Stromal cell of bone marrow (primary cell): ENCODE data around the gene TCEANC2.
"Not testable (repeated sequence)": the region's sequence is repeated elsewhere in the genome, so short reads cannot be mapped to it uniquely, and the experiment has no call there.

Experiments used
- DNase-seq: peaks from one replicate; pipeline ENCODE4 v3.0.0-alpha.2; 2012; ENCODE audit warnings: low read depth

TCEANC2 gene

GRCh38 chr1:54052934-54053744 lies at the start of gene TCEANC2, which contains the start of gene TMEM59:
Gene TCEANC2, plus strand, starts transcription at chr1:54053608. Its CDS starts 815 bp downstream, at chr1:54054423.
Gene TMEM59, minus strand, starts transcription at chr1:54053204. Its CDS starts 16 bp downstream, at chr1:54053188.
- peak; percentile 99 for DNase-seq

GRCh38 chr1:54003750-54004480 lies 49.5 kb upstream of the TCEANC2 start:
- DNase-seq, result not testable (repeated sequence)

- no peak for DNase-seq
Observed at GRCh38 chr1:54004481-54005049, 48.8 kb upstream of the TCEANC2 start.

GRCh38 chr1:54006508-54006907 lies 46.9 kb upstream of the TCEANC2 start:
- no peak for DNase-seq

- no peak for DNase-seq
Observed at GRCh38 chr1:54007613-54008012, 45.8 kb upstream of the TCEANC2 start.

- DNase-seq, result no peak
Observed at GRCh38 chr1:54008876-54009275, 44.5 kb upstream of the TCEANC2 start.

GRCh38 chr1:54009406-54009805 lies 44.0 kb upstream of the TCEANC2 start:
- no peak for DNase-seq

- no peak for DNase-seq
Observed at GRCh38 chr1:54010415-54011117, 42.8 kb upstream of the TCEANC2 start.

GRCh38 chr1:54011316-54012007 lies 41.9 kb upstream of the TCEANC2 start:
- no peak for DNase-seq

GRCh38 chr1:54012008-54012325 lies 41.4 kb upstream of the TCEANC2 start:
- no peak for DNase-seq

GRCh38 chr1:54012863-54013262 lies 40.5 kb upstream of the TCEANC2 start:
- no peak for DNase-seq

GRCh38 chr1:54013393-54014008 lies 39.9 kb upstream of the TCEANC2 start:
- no peak for DNase-seq

- no peak for DNase-seq
Observed at GRCh38 chr1:54014009-54014629, 39.3 kb upstream of the TCEANC2 start.

- peak; percentile 14 for DNase-seq
Observed at GRCh38 chr1:54016343-54017282, 36.8 kb upstream of the TCEANC2 start.

GRCh38 chr1:54017979-54018378 lies 35.4 kb upstream of the TCEANC2 start, which contains the start of gene LDLRAD1:
Gene LDLRAD1, minus strand, starts transcription at chr1:54018186. Its CDS starts 74 bp downstream, at chr1:54018112.
- no peak for DNase-seq

GRCh38 chr1:54018635-54019034 lies 34.8 kb upstream of the TCEANC2 start:
- no peak for DNase-seq

GRCh38 chr1:54019562-54020176 lies 33.7 kb upstream of the TCEANC2 start:
- not testable (repeated sequence) for DNase-seq

GRCh38 chr1:54024358-54024757 lies 29.1 kb upstream of the TCEANC2 start:
- DNase-seq, result no peak

GRCh38 chr1:54024811-54025210 lies 28.6 kb upstream of the TCEANC2 start:
- not testable (repeated sequence) for DNase-seq
